DND-41 (cell line): ENCODE results near the gene CNTNAP5.

Experiments
- EZH2 ChIP-seq: IDR thresholded peaks from 3 replicates; pipeline ENCODE4 v1.6.1; 2012; ENCODE audit warnings: borderline replicate concordance, low read depth, mild to moderate bottlenecking, moderate library complexity, low read length, inconsistent platforms; ENCODE audit not compliant: severe bottlenecking
- TF ChIP-seq, protein P1 (sequence below): IDR thresholded peaks from 2 replicates; pipeline ENCODE4 v1.5.1; 2012; ENCODE audit warnings: borderline replicate concordance, low read length, moderate library complexity, mild to moderate bottlenecking; ENCODE audit not compliant: poor library complexity, severe bottlenecking; ENCODE audit errors: extremely low read depth

DNA sequence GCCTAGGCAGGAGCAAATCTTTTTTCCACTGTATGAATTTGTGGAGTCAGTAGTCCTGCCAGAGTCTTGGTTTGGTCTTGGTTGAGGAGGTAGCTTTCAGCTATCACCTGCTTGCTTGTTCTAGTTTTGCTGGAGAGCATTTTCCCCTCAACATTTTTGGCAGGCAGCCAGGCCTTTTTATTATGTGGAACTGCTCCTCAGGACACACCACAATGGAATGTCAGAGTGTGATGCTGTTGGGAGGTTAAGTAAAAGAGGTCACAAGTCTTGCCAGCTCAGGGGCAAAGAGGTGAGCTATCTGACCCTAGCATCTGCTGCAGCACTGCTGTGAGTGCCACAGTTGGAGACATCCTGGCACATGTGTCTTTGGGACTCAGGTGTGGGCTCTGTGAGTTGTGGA lies 258.0 kb downstream of the CNTNAP5 start:
- TF ChIP-seq, protein P1, sequence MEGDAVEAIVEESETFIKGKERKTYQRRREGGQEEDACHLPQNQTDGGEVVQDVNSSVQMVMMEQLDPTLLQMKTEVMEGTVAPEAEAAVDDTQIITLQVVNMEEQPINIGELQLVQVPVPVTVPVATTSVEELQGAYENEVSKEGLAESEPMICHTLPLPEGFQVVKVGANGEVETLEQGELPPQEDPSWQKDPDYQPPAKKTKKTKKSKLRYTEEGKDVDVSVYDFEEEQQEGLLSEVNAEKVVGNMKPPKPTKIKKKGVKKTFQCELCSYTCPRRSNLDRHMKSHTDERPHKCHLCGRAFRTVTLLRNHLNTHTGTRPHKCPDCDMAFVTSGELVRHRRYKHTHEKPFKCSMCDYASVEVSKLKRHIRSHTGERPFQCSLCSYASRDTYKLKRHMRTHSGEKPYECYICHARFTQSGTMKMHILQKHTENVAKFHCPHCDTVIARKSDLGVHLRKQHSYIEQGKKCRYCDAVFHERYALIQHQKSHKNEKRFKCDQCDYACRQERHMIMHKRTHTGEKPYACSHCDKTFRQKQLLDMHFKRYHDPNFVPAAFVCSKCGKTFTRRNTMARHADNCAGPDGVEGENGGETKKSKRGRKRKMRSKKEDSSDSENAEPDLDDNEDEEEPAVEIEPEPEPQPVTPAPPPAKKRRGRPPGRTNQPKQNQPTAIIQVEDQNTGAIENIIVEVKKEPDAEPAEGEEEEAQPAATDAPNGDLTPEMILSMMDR: no peak
- TF ChIP-seq EZH2: no peak
